Activated naive CD4-positive, alpha-beta T cell (primary cell): Measurements from ENCODE around the gene SOCS1.

Experiments
- DNase-seq, 4 experiments: peaks; one replicate each; lab custom pipeline; 2025; lab: John Stamatoyannopoulos, UW

Gene SOCS1

GRCh38 chr16:11285842-11286241, 29.8 kb upstream of the SOCS1 start:
- no peak for DNase-seq

GRCh38 chr16:11283820-11284248, 27.8 kb upstream of the SOCS1 start:
- no peak for DNase-seq

- no peak for DNase-seq
These were observed 24.9 kb upstream of the SOCS1 start, which contains the start of gene PRM1 for GRCh38 chr16:11280616-11281522. Gene PRM1 (minus strand): TSS chr16:11281330. CDS start chr16:11281238, 92 bp downstream.

GRCh38 chr16:11278681-11279628, 23.0 kb upstream of the SOCS1 start:
- no peak for DNase-seq

- no peak for DNase-seq
These were observed 21.8 kb upstream of the SOCS1 start for GRCh38 chr16:11277607-11278337.

- DNase-seq = no peak
These were observed 21.0 kb upstream of the SOCS1 start for GRCh38 chr16:11276896-11277593.

GRCh38 chr16:11276143-11276895, 20.3 kb upstream of the SOCS1 start, which contains the start of gene PRM2:
Gene PRM2 (minus strand): TSS chr16:11276480. CDS start chr16:11276370, 110 bp downstream.
- no peak for DNase-seq

- DNase-seq = no peak
These were observed 19.0 kb upstream of the SOCS1 start for GRCh38 chr16:11274964-11275363.

GRCh38 chr16:11273721-11274324, 17.8 kb upstream of the SOCS1 start:
- DNase-seq = no peak

GRCh38 chr16:11272921-11273720, 17.1 kb upstream of the SOCS1 start, which contains the start of gene PRM3:
Gene PRM3 (minus strand): TSS chr16:11273629. CDS start chr16:11273595, 34 bp downstream.
- no peak for DNase-seq

GRCh38 chr16:11272484-11272883, 16.5 kb upstream of the SOCS1 start:
- no peak for DNase-seq

GRCh38 chr16:11271610-11272009, 15.6 kb upstream of the SOCS1 start:
- DNase-seq = no peak

GRCh38 chr16:11270602-11271162, 14.7 kb upstream of the SOCS1 start:
- DNase-seq = no peak

GRCh38 chr16:11268921-11269375, 12.9 kb upstream of the SOCS1 start, which contains the start of gene TNP2:
Gene TNP2 (minus strand): TSS chr16:11269325. CDS start chr16:11269262, 63 bp downstream.
- no peak for DNase-seq

GRCh38 chr16:11265124-11265523, 9.1 kb upstream of the SOCS1 start:
- no peak for DNase-seq

GRCh38 chr16:11264155-11264832, 8.3 kb upstream of the SOCS1 start:
- DNase-seq = no peak

- no peak for DNase-seq
These were observed 7.7 kb upstream of the SOCS1 start for GRCh38 chr16:11263737-11264136.

- no peak for DNase-seq
These were observed 6.9 kb upstream of the SOCS1 start for GRCh38 chr16:11262915-11263314.
